ENCODE data around the gene VSIG4. TPM values are rescaled to one million over a fixed set of nuclear protein-coding genes. Genes with fewer than 3 reads are reported as not detected.
A peak's percentile ranks its signal among the peaks of the same experiment; 100 is the strongest.

The VSIG4 gene
- total RNA-seq, 1 experiment from 2014 or later = not detected

DNA sequence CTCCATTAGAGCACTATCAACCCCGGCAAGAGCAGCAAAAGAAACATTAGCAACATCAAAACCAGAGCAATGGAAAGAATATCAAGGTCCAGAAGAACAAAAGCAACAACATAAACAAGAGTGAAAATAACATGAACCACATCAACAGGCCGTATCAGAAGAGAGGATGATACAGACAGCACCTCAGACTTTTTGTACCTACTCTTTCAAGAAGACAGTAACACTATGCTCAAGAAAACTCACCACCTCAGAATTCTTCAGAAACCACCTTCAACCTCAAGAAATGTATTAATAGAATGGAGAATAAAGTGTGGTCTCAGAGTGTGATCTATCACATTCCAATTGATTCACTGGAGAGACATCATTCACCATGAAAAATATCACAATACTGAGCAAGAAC, 46.5 kb downstream of the VSIG4 start:
- H3K36me3 ChIP-seq (ENCODE audit: insufficient read depth, low read length, poor library complexity, severe bottlenecking) = no peaks in the 10 kb centered on the region
- ChIA-PET CTCF (no interaction called here), POLR2A (ENCODE audit: low non-redundant PET) (no interaction called here)
- no TSS peak for BruUV-seq (replicated peaks)
- no peaks in the 10 kb centered on the region for H3K27me3 ChIP-seq (replicated peaks; ENCODE audit: insufficient read depth, low read depth, low read length, poor library complexity)
- DNase-seq (ENCODE audit: low spot score) = no peak
- no peaks in the 10 kb centered on the region for H3K9me3 ChIP-seq (ENCODE audit: low read depth, low read length, poor library complexity, severe bottlenecking)
- no peak overlapping the region for H3K4me3 ChIP-seq (ENCODE audit: low read depth, low read length, poor library complexity, severe bottlenecking)
- TF ChIP-seq CTCF (conservative IDR thresholded peaks at IDR 0.05; ENCODE audit: low read depth, low read length) (no peak), EZH2 (IDR thresholded peaks at IDR 0.05; ENCODE audit: borderline replicate concordance, low read depth, low read length, poor library complexity, severe bottlenecking) (no peak)
- no peak overlapping the region for H3K27ac ChIP-seq (ENCODE audit: low read depth, low read length, poor library complexity, severe bottlenecking)
- no peaks in the 10 kb centered on the region for H3K4me1 ChIP-seq (ENCODE audit: insufficient read depth, low read length, poor library complexity, severe bottlenecking)
- intact Hi-C loops (cut with micrococcal nuclease; ENCODE audit: unreplicated experiment) = no loop called here

GRCh38 chrX:65990702-65991101, 49.2 kb downstream of the VSIG4 start:
- Histone ChIP-seq H3K4me1 (ENCODE audit: insufficient read depth, low read length, poor library complexity, severe bottlenecking) (peaks cover 4% of the 10 kb centered on the region), H3K9me3 (ENCODE audit: low read depth, low read length, poor library complexity, severe bottlenecking) (no peaks in the 10 kb centered on the region), H3K4me3 (ENCODE audit: low read depth, low read length, poor library complexity, severe bottlenecking) (no peak overlapping the region), H3K27me3 (replicated peaks; ENCODE audit: insufficient read depth, low read depth, low read length, poor library complexity) (no peaks in the 10 kb centered on the region), H3K36me3 (ENCODE audit: insufficient read depth, low read length, poor library complexity, severe bottlenecking) (no peaks in the 10 kb centered on the region), H3K27ac (ENCODE audit: low read depth, low read length, poor library complexity, severe bottlenecking) (no peak overlapping the region)
- BruUV-seq (replicated peaks) = no TSS peak
- intact Hi-C loops (cut with micrococcal nuclease; ENCODE audit: unreplicated experiment) = no loop called here
- DNase-seq (ENCODE audit: low spot score) = no peak
- ChIA-PET CTCF (no interaction called here), POLR2A (ENCODE audit: low non-redundant PET) (no interaction called here)
- TF ChIP-seq CTCF (conservative IDR thresholded peaks at IDR 0.05; ENCODE audit: low read depth, low read length) (no peak), EZH2 (IDR thresholded peaks at IDR 0.05; ENCODE audit: borderline replicate concordance, low read depth, low read length, poor library complexity, severe bottlenecking) (no peak)

DNA sequence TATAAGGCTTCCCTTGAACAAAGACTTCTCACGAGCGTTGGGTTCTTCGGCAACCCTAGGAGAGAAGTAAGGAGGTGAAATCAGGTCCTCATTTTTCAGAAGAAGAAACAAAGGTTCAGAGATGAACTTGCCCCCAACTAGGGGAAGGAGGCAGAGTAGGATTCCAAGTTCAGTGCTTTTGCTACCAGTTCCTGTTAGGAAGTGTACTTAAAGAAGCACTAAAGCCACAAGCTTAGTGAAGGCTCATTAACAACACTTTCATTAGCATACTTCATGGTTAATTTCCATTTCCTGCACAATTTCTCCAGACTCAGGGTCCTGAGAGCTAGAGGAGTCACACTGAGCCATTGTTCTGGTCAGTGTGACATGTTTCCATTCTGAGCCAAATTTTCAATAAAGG, 52.1 kb downstream of the VSIG4 start:
- no peak for TF ChIP-seq EZH2 (IDR thresholded peaks at IDR 0.05; ENCODE audit: borderline replicate concordance, low read depth, low read length, poor library complexity, severe bottlenecking)
- TF ChIP-seq CTCF (conservative IDR thresholded peaks at IDR 0.05; ENCODE audit: low read depth, low read length) = no peak
- Histone ChIP-seq H3K4me1 (ENCODE audit: insufficient read depth, low read length, poor library complexity, severe bottlenecking) (peaks cover 4% of the 10 kb centered on the region), H3K27ac (ENCODE audit: low read depth, low read length, poor library complexity, severe bottlenecking) (peak overlapping the region; percentile 35), H3K27me3 (replicated peaks; ENCODE audit: insufficient read depth, low read depth, low read length, poor library complexity) (no peaks in the 10 kb centered on the region), H3K36me3 (ENCODE audit: insufficient read depth, low read length, poor library complexity, severe bottlenecking) (no peaks in the 10 kb centered on the region), H3K4me3 (ENCODE audit: low read depth, low read length, poor library complexity, severe bottlenecking) (no peak overlapping the region), H3K9me3 (ENCODE audit: low read depth, low read length, poor library complexity, severe bottlenecking) (no peaks in the 10 kb centered on the region)
- CTCF ChIA-PET = no interaction called here
- POLR2A ChIA-PET (ENCODE audit: low non-redundant PET) = no interaction called here
- BruUV-seq (replicated peaks) = no TSS peak
- peak; percentile 84 for DNase-seq (ENCODE audit: low spot score)
- intact Hi-C loops (cut with micrococcal nuclease; ENCODE audit: unreplicated experiment) = loop anchor here (2.0 to 5.0 kb wide), 2 partner anchors 241 to 393 kb away; no protein-coding TSS in a partner anchor
